ENCODE data around the gene PDE5A.

- TF ChIP-seq, protein P1, sequence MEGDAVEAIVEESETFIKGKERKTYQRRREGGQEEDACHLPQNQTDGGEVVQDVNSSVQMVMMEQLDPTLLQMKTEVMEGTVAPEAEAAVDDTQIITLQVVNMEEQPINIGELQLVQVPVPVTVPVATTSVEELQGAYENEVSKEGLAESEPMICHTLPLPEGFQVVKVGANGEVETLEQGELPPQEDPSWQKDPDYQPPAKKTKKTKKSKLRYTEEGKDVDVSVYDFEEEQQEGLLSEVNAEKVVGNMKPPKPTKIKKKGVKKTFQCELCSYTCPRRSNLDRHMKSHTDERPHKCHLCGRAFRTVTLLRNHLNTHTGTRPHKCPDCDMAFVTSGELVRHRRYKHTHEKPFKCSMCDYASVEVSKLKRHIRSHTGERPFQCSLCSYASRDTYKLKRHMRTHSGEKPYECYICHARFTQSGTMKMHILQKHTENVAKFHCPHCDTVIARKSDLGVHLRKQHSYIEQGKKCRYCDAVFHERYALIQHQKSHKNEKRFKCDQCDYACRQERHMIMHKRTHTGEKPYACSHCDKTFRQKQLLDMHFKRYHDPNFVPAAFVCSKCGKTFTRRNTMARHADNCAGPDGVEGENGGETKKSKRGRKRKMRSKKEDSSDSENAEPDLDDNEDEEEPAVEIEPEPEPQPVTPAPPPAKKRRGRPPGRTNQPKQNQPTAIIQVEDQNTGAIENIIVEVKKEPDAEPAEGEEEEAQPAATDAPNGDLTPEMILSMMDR (IDR thresholded peaks at IDR 0.05): no peak
- no peak for TF ChIP-seq POLR2A (IDR thresholded peaks at IDR 0.05)
Measured at GRCh38 chr4:119632216-119632615, 3.6 kb upstream of the PDE5A start.

Data from lower leg skin (tissue), 3 donors.